PC-3 (cell line): ENCODE results near the gene TSPAN32. TPM values are rescaled to one million over a fixed set of nuclear protein-coding genes. Genes with fewer than 3 reads are reported as not detected.

Source experiments
- ATAC-seq: fragments of 200-7000 bp; cut with Tn5 transposase; 2 replicates; pipeline ENCODE4 v1.9.1; 2020; ENCODE audit warnings: mild to moderate bottlenecking, moderate library complexity
- BruUV-seq: library from RNA; stranded (reverse); fragments of 400-500 nt; replicated peaks from 2 replicates; lab custom pipeline; 2021; lab: Mats Ljungman, UMichigan
- CTCF ChIA-PET: fragments of 300-600 bp; sonication (Branson Sonifier 250); formaldehyde crosslinking; loops from one replicate; lab custom pipeline; 2022; ENCODE audit warnings: antibody characterized with exemption; lab: Charles Lee
- POLR2A ChIA-PET: fragments of 300-600 bp; sonication (Branson Sonifier 250); formaldehyde crosslinking; loops from one replicate; lab custom pipeline; 2022; ENCODE audit warnings: antibody characterized with exemption; ENCODE audit not compliant: unreplicated experiment; lab: Charles Lee
- DNase-seq: peaks from one replicate; pipeline ENCODE4 v3.0.0-alpha.2; 2015
- H2AFZ ChIP-seq: fragments of 300-600 bp; sonication (generic); 2 replicates; pipeline ENCODE4 v1.6.0; 2016; ENCODE audit warnings: antibody characterized with exemption, low read length
- H3F3A ChIP-seq: fragments of 300-600 bp; sonication (generic); one replicate; pipeline ENCODE4 v1.6.0; 2017; ENCODE audit warnings: antibody characterized with exemption, low read length, control low read depth, mild to moderate bottlenecking; ENCODE audit not compliant: unreplicated experiment
- H3K27ac ChIP-seq: fragments of 300-600 bp; sonication (generic); 2 replicates; pipeline ENCODE4 v1.5.1; 2016; ENCODE audit warnings: mild to moderate bottlenecking, low read length
- H3K27me3 ChIP-seq: fragments of 300-600 bp; sonication (generic); 2 replicates; pipeline ENCODE4 v1.6.1; 2016; ENCODE audit warnings: low read length, mixed read lengths
- H3K36me3 ChIP-seq: fragments of 300-600 bp; sonication (generic); 2 replicates; pipeline ENCODE4 v1.6.1; 2016; ENCODE audit warnings: low read depth, mixed run types, low read length, mixed read lengths
- H3K4me1 ChIP-seq: fragments of 300-600 bp; sonication (generic); 2 replicates; pipeline ENCODE4 v1.5.1; 2016; ENCODE audit warnings: low read length; ENCODE audit not compliant: insufficient read depth
- H3K4me2 ChIP-seq: fragments of 300-600 bp; sonication (generic); 2 replicates; pipeline ENCODE4 v1.6.0; 2016; ENCODE audit warnings: low read length
- H3K4me3 ChIP-seq: fragments of 300-600 bp; sonication (generic); 2 replicates; pipeline ENCODE4 v1.5.1; 2016; ENCODE audit warnings: mild to moderate bottlenecking, low read length, mixed read lengths
- H3K79me2 ChIP-seq: fragments of 300-600 bp; sonication (generic); 2 replicates; pipeline ENCODE4 v1.6.1; 2017; ENCODE audit warnings: low read length, mixed read lengths
- H3K9ac ChIP-seq: fragments of 300-600 bp; sonication (generic); 2 replicates; pipeline ENCODE4 v1.6.0; 2016; ENCODE audit warnings: mild to moderate bottlenecking, low read length
- H3K9me2 ChIP-seq: fragments of 300-600 bp; sonication (generic); replicated peaks from 2 replicates; pipeline ENCODE4 v1.6.1; 2016; ENCODE audit warnings: mixed run types, low read length, mixed read lengths
- H3K9me3 ChIP-seq: fragments of 300-600 bp; sonication (generic); 2 replicates; pipeline ENCODE4 v1.6.1; 2016; ENCODE audit warnings: low read length, mixed read lengths
- H4K20me1 ChIP-seq: fragments of 300-600 bp; sonication (generic); 2 replicates; pipeline ENCODE4 v1.6.1; 2016; ENCODE audit warnings: low read length, mixed read lengths
- EZH2 ChIP-seq: fragments of 300-600 bp; sonication (generic); IDR thresholded peaks from one replicate; pipeline ENCODE4 v1.6.1; 2017; ENCODE audit warnings: antibody characterized with exemption, mild to moderate bottlenecking, low read length; ENCODE audit not compliant: unreplicated experiment
- EZH2phosphoT487 ChIP-seq: fragments of 300-600 bp; sonication (generic); IDR thresholded peaks from 2 replicates; pipeline ENCODE4 v1.6.1; 2018; ENCODE audit warnings: mild to moderate bottlenecking, antibody characterized with exemption, low read length, borderline replicate concordance
- intact Hi-C: fragments of 100-400 bp; cut with micrococcal nuclease; formaldehyde crosslinking; loops from 2 replicates; pipeline ENCODE4 v1.9.0; 2023
- total RNA-seq: library from RNA; depleted of rRNA; stranded (reverse); fragments of >200 nt; gene quantifications from 2 replicates; pipeline ENCODE4 v1.2.3, GENCODE V29; 2014
- TF ChIP-seq, protein P1 (sequence below): fragments of 300-600 bp; sonication (generic); conservative IDR thresholded peaks from 2 replicates; pipeline ENCODE4 v1.5.1; 2017; ENCODE audit warnings: antibody characterized with exemption, low read depth, mild to moderate bottlenecking, low read length

TSPAN32 gene
- total RNA-seq, 1 experiment from 2014 or later: not detected

DNA sequence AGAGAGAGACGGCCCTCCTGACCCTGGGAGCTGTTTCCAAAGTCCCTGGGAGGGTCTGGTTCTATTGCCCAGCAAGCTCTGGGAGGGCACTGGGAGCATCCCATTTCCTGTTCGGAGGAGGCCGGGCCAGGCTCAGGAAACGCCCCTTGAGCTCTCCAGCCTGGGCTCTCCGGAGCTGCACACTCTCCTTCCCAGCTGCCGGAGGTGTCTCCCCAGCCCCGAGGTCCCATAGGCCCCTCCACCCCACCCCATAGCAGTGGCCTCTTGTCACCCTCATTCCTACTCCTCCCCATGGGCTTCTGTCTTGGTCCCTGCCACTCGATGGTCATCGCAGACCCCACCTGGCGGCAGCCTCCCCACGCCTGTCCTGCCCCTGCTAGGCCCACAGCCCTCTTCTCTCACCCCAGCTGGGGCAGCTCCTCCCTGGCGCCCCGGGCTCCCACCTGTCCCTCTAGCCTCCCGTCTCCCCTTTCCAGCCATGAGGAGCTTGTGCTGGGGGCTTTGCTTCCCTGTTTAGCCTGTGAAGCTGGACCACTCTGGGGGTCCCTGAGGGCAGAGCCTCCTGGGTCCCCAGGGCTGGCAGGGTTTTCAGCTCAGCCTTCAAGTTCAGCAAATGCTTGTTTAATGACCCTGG lies 2.8 kb downstream of the TSPAN32 start:
- H3K27ac ChIP-seq: no peak overlapping the region
- no peak overlapping the region for H2AFZ ChIP-seq
- intact Hi-C loops: no loop called here
- TF ChIP-seq EZH2phosphoT487 (no peak), EZH2 (no peak)
- TF ChIP-seq, protein P1, sequence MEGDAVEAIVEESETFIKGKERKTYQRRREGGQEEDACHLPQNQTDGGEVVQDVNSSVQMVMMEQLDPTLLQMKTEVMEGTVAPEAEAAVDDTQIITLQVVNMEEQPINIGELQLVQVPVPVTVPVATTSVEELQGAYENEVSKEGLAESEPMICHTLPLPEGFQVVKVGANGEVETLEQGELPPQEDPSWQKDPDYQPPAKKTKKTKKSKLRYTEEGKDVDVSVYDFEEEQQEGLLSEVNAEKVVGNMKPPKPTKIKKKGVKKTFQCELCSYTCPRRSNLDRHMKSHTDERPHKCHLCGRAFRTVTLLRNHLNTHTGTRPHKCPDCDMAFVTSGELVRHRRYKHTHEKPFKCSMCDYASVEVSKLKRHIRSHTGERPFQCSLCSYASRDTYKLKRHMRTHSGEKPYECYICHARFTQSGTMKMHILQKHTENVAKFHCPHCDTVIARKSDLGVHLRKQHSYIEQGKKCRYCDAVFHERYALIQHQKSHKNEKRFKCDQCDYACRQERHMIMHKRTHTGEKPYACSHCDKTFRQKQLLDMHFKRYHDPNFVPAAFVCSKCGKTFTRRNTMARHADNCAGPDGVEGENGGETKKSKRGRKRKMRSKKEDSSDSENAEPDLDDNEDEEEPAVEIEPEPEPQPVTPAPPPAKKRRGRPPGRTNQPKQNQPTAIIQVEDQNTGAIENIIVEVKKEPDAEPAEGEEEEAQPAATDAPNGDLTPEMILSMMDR: no peak
- no peaks in the 10 kb centered on the region for H3K4me1 ChIP-seq
- H3K4me3 ChIP-seq: no peak overlapping the region
- no peaks in the 10 kb centered on the region for H3K9me2 ChIP-seq
- no peak for ATAC-seq
- H3K36me3 ChIP-seq: no peaks in the 10 kb centered on the region
- no peak overlapping the region for H3K4me2 ChIP-seq
- H3F3A ChIP-seq: no peaks in the 10 kb centered on the region
- BruUV-seq: no TSS peak
- no peaks in the 10 kb centered on the region for H3K27me3 ChIP-seq
- H3K9me3 ChIP-seq: no peaks in the 10 kb centered on the region
- ChIA-PET POLR2A (interaction anchor here (0.6 kb wide), 2 partner anchors 72 to 96 kb away, joined by 3 to 10 read pairs; partner anchors contain the start of gene TSSC4), CTCF (interaction anchor here (0.6 to 2.0 kb wide), 5 partner anchors 115 to 589 kb away, joined by 3 to 44 read pairs (median 4); no protein-coding TSS in a partner anchor)
- H3K79me2 ChIP-seq: no peaks in the 10 kb centered on the region
- H4K20me1 ChIP-seq: no peaks in the 10 kb centered on the region
- DNase-seq: no peak
- H3K9ac ChIP-seq: no peak overlapping the region

DNA sequence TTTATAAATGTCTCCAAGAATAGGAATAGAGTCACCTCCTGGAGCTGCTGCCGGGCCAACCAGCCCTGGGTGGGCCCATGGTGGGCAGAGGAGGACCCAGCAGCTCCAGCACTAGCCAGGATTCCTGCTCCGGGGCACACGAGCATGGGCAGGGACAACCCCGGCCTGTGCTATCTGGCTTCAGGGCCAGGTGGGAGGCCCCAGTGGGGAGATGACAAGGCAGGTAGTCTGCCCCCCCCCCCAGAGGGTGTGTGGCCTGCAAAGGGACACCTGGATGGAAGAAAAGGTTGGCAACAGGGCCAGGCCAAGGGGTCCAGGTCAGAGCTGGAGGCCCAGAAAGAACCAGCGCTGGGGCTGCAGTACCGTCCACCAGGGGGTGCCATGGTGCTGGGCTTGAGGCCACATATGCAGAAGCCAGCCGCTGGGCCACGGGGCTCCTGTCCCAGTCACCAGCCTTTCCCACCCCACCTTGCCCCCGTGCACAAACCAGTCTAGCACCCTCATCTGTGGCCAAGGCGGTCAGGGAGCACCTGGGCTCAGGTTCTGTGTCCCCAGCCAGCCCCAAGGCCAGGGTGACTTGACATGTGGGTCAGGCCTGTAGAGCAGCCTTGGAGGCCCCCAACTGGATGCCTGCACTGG lies 3.4 kb downstream of the TSPAN32 start:
- ATAC-seq (peak; percentile 92), DNase-seq (peak; percentile 77)
- no peak for TF ChIP-seq EZH2
- no peak for TF ChIP-seq EZH2phosphoT487
- TF ChIP-seq, protein P1: peak; percentile 85
- Histone ChIP-seq H3F3A (no peaks in the 10 kb centered on the region), H3K36me3 (no peaks in the 10 kb centered on the region), H3K9me2 (no peaks in the 10 kb centered on the region), H3K4me2 (no peak overlapping the region), H3K9ac (no peak overlapping the region), H3K27me3 (no peaks in the 10 kb centered on the region), H3K4me3 (no peak overlapping the region), H3K4me1 (no peaks in the 10 kb centered on the region), H3K9me3 (no peaks in the 10 kb centered on the region), H3K79me2 (no peaks in the 10 kb centered on the region), H2AFZ (no peak overlapping the region), H3K27ac (no peak overlapping the region), H4K20me1 (no peaks in the 10 kb centered on the region)
- CTCF ChIA-PET: interaction anchor here (0.6 to 2.0 kb wide), 3 partner anchors 114 to 588 kb away, joined by 4 to 44 read pairs (median 9); no protein-coding TSS in a partner anchor
- BruUV-seq: no TSS peak
- POLR2A ChIA-PET: interaction anchor here (0.6 kb wide), 2 partner anchors 72 to 95 kb away, joined by 3 to 10 read pairs; partner anchors contain the start of gene TSSC4
- intact Hi-C loops: no loop called here
